Adrenal gland (tissue), 5 donors: Measurements from ENCODE around the gene NR0B2.

Experiments used
- POLR2A ChIP-seq, 2 donors: fragments of 450-650 bp; IDR thresholded peaks; one replicate each; pipeline ENCODE4 v1.6.1; 2017; ENCODE audit warnings: antibody characterized with exemption in 2 of 2, mild to moderate bottlenecking in 2 of 2, moderate library complexity in 1 of 2
- TF ChIP-seq, protein P1 (sequence below), 6 experiments: fragments of 450-650 bp in 4 of 6; fragments of 200-600 bp in 2 of 6; sonication (generic) in 1 of 6; IDR thresholded peaks; 1 replicate in 5 of 6; 2 replicates in 1 of 6; pipeline versions ENCODE4 v1.5.1 to v1.8.0; 2016 to 2021; ENCODE audit warnings: antibody characterized with exemption in 6 of 6, mild to moderate bottlenecking in 2 of 6, moderate library complexity in 1 of 6
- donor health status: DM: no; HTN: no; CAD: no.

DNA sequence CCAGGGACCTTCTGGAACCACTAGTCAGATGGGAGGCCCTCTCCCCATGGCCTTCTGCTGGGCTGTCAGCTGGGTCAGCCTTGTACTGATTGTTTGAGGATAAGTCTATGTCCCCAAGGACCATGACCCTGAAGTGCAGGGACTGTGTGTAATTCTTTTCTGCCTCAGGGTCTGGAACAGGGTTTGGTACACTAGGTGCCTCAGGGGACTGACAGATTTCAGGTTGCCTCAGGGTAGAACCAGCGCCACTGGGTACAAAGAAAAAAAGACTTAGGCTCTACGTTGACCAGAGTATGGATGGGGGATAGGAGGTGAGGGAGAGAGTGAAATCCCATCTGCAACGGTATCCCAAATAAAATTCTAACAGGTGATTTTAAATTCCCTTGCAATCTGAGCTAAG, 43.5 kb upstream of the NR0B2 start:
- no peak for TF ChIP-seq POLR2A (IDR thresholded peaks at IDR 0.05)
- TF ChIP-seq, protein P1, sequence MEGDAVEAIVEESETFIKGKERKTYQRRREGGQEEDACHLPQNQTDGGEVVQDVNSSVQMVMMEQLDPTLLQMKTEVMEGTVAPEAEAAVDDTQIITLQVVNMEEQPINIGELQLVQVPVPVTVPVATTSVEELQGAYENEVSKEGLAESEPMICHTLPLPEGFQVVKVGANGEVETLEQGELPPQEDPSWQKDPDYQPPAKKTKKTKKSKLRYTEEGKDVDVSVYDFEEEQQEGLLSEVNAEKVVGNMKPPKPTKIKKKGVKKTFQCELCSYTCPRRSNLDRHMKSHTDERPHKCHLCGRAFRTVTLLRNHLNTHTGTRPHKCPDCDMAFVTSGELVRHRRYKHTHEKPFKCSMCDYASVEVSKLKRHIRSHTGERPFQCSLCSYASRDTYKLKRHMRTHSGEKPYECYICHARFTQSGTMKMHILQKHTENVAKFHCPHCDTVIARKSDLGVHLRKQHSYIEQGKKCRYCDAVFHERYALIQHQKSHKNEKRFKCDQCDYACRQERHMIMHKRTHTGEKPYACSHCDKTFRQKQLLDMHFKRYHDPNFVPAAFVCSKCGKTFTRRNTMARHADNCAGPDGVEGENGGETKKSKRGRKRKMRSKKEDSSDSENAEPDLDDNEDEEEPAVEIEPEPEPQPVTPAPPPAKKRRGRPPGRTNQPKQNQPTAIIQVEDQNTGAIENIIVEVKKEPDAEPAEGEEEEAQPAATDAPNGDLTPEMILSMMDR (IDR thresholded peaks at IDR 0.05), result no peak
